Muscle of leg (tissue), 11 donors: ENCODE measurements around the gene ITGA8. TPM values are rescaled to one million over a fixed set of nuclear protein-coding genes. Genes with fewer than 3 reads are reported as not detected.
"Not testable (repeated sequence)": the region's sequence is repeated elsewhere in the genome, so short reads cannot be mapped to it uniquely, and the experiment has no call there.

Experiments used
- DNase-seq: peaks from one replicate; pipeline ENCODE4 v3.0.0; 2013
- H3K27ac ChIP-seq: one replicate; pipeline ENCODE4 v1.5.1; 2013; ENCODE audit warnings: mild to moderate bottlenecking, low read length, control low read depth
- H3K27me3 ChIP-seq: one replicate; pipeline ENCODE4 v1.6.1; 2013; ENCODE audit warnings: low read length; ENCODE audit not compliant: control insufficient read depth, insufficient read depth
- H3K36me3 ChIP-seq: one replicate; pipeline ENCODE4 v1.6.1; 2013; ENCODE audit warnings: low read length; ENCODE audit not compliant: control insufficient read depth, insufficient read depth
- H3K4me1 ChIP-seq: one replicate; pipeline ENCODE4 v1.6.1; 2013; ENCODE audit warnings: low read length; ENCODE audit not compliant: control insufficient read depth, insufficient read depth
- H3K4me3 ChIP-seq: one replicate; pipeline ENCODE4 v1.5.1; 2013; ENCODE audit warnings: low read length, control low read depth
- H3K9me3 ChIP-seq: replicated peaks from 2 replicates; pipeline ENCODE4 v1.6.1; 2013; ENCODE audit warnings: low read depth, low read length; ENCODE audit not compliant: control insufficient read depth
- WGBS: methylation state at CpG from one replicate; pipeline ENCODE4 v1.1.5; 2013; ENCODE audit warnings: missing lambda C conversion rate; ENCODE audit not compliant: insufficient coverage; 5-methylcytosine and 5-hydroxymethylcytosine counted together
- polyA plus RNA-seq, 8 donors: library from polyadenylated mRNA; unstranded; fragments of 120-200 nt; gene quantifications; one replicate each; pipeline versions ENCODE4 v1.2.1 to v1.2.3, GENCODE V29; 2013; ENCODE audit warnings: inconsistent platforms in 1 of 8, low replicate concordance in 1 of 8; ENCODE audit not compliant: insufficient read length in 8 of 8, insufficient read depth in 1 of 8
- total RNA-seq: library from RNA; stranded (reverse); fragments of 120-200 nt; gene quantifications from one replicate; pipeline ENCODE4 v1.2.4, GENCODE V29; 2013

Gene ITGA8
- total and polyA plus RNA-seq, 9 donors, result 6.2 to 10.4 (median 7.5) TPM

DNA sequence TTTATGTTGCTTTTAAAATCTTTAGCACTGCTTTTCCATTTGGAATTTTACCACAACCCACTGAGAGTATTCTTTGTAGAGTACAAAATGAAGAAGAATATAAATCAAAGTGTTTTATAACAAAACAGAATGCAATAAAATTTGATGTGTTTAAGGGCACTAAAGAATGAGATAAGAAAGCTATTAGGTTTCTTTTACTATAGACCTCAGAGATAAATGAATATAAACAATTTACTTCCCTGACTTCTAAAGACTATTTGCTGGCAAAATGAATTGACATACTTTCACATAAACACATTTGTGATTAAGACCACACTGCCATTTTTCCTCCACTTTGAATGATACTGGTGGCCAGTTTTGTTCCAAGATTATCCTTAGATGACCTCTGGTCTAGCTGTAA lies 124.5 kb downstream of the ITGA8 start:
- H3K27me3 ChIP-seq, result no peaks in the 10 kb centered on the region
- H3K9me3 ChIP-seq, result peaks cover 8% of the 10 kb centered on the region
- H3K36me3 ChIP-seq, result peaks cover 3% of the 10 kb centered on the region
- H3K4me1 ChIP-seq, result no peaks in the 10 kb centered on the region
- DNase-seq, result no peak
- no peak overlapping the region for H3K4me3 ChIP-seq
- H3K27ac ChIP-seq, result no peak overlapping the region

DNA sequence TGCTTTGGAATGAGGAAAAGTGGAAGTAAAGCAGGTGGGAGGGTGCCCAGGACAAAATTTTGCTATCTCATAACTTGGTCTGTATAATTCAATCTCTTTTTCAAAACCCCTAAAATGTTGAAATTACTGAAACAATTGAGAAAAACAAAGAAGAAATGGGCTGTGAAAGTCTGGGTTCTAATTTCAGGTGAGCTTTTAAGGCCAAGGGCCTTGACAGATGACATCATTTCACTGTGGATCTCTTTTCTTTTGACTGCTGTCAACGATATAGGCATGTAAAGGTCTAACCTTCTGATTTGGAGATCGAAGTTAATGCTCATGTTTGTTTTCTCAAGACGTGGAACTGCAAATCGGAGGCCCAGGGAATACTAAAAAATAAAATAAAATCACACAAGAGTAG lies 127.8 kb downstream of the ITGA8 start:
- H3K36me3 ChIP-seq, result peaks cover 3% of the 10 kb centered on the region
- no peak overlapping the region for H3K27ac ChIP-seq
- H3K4me1 ChIP-seq, result no peaks in the 10 kb centered on the region
- no peak overlapping the region for H3K4me3 ChIP-seq
- H3K9me3 ChIP-seq, result peaks cover 8% of the 10 kb centered on the region
- WGBS, result 100% methylated on average over 1 of the region's 4 CpGs
- DNase-seq, result no peak
- no peaks in the 10 kb centered on the region for H3K27me3 ChIP-seq

DNA sequence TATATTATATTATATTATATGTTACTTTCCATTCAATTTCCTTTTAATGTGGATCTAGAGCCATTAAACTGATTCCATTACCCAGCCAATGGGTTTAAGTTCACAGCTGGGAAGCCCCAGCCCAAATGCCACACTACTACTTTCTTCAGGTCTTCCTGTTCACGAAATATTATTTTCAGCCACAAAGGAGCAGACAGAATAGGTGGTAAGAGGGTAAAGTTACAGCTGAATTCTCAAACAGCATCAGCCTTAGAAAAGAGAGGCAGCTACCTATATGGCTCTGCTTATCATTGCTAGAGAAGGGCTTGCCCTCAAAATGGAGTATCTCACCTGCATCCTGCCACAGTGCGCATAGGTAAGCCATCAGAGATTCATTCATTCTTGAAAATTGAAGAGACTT lies 128.3 kb downstream of the ITGA8 start:
- H3K4me1 ChIP-seq, result no peaks in the 10 kb centered on the region
- 100% methylated on average over 1 of the region's 2 CpGs for WGBS
- no peak overlapping the region for H3K4me3 ChIP-seq

DNA sequence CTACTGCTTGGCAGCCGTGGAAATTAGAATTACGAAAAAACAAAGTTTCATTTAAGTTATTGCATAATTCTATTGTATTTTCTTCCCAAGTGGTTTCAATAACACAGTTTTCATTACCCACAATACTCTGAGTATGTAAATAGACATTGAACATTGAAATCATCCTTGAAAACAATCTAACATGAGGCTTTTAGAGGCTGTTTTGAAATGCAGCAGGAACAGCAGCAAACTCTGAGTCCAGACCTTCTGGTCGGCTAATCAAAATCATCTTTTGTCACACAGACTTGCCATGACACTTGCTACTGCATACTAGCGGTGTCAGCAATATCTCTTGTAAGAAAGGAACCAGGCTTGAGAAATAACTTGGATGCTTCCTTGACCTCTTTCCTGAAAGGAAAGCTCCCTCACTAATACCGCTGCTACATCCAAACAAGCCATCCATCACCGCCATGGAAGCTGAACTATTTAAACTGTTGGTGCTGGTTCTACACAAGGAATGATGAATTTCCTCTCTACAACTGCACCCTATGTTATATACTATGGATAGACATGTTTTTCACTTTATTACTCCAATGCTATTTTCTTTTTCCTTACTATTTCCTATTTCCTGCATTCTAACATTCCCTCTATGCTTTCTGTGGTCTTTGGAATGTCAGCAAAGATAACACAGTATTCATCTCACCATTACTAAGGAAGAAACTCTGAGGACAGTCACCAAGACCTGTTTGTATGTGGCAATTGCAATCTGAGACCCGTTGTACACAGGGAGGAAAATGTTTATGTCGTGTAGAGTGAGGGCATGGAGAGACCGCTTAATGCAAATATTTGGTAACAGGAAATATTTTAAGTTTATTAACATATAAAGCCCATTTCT lies 130.8 kb downstream of the ITGA8 start:
- Histone ChIP-seq H3K27ac (no peak overlapping the region), H3K27me3 (no peaks in the 10 kb centered on the region), H3K36me3 (peaks cover 3% of the 10 kb centered on the region), H3K4me3 (no peak overlapping the region), H3K9me3 (peaks cover 8% of the 10 kb centered on the region), H3K4me1 (no peaks in the 10 kb centered on the region)
- WGBS, result no CpG with 5 or more reads among the region's 9 CpGs
- DNase-seq, result no peak

More for the DNA sequence above, 128.3 kb downstream of the ITGA8 start:
- Histone ChIP-seq H3K9me3 (peaks cover 8% of the 10 kb centered on the region), H3K27ac (no peak overlapping the region), H3K36me3 (peaks cover 3% of the 10 kb centered on the region), H3K27me3 (no peaks in the 10 kb centered on the region)
- DNase-seq, result no peak

DNA sequence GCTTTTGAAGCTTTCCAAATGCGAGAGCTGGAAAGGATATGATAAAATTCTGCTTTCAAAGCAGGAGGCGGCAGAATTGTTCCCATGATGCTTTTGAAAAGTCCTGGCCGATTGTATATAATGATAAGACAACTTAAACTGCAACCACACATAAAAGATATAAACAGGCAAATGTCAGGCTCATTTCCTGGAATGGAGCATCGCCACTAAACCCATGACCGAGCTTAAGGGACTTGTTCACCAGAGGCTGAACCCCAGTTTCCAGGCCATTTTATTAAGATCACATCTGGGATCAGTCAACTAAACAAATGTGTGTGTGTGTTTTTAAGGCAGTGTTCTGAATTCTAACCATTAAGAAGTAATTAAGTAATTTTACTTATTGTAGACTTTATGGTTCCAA lies 131.6 kb downstream of the ITGA8 start:
- Histone ChIP-seq H3K36me3 (peaks cover 3% of the 10 kb centered on the region), H3K27ac (no peak overlapping the region), H3K9me3 (peaks cover 8% of the 10 kb centered on the region), H3K4me1 (no peaks in the 10 kb centered on the region), H3K27me3 (no peaks in the 10 kb centered on the region), H3K4me3 (no peak overlapping the region)
- no CpG with 5 or more reads among the region's 5 CpGs for WGBS
- no peak for DNase-seq

DNA sequence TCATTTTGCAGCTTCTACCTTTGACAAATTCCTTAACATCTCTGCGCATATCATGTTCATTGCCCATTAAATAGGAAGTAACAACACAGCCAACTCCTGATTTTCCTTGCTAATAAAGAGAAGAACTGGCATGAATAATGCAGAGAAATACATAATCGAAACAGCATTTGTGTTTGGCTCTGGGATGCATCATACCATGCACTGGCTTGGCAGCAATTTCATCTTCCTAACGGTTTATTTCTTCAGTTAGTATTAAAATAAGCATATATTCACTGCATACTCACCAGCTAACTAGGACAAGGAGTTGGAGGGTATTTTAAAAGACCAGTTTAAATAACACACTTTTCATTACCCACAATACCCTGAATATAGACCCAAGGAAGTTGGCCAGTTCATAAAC lies 132.5 kb downstream of the ITGA8 start:
- H3K4me1 ChIP-seq, result no peaks in the 10 kb centered on the region
- peaks cover 6% of the 10 kb centered on the region for H3K9me3 ChIP-seq
- H3K27me3 ChIP-seq, result no peaks in the 10 kb centered on the region
- no peak for DNase-seq
- H3K4me3 ChIP-seq, result no peak overlapping the region
- peaks cover 3% of the 10 kb centered on the region for H3K36me3 ChIP-seq
- WGBS, result no CpG with 5 or more reads among the region's 3 CpGs
- H3K27ac ChIP-seq, result no peak overlapping the region

GRCh38 chr10:15585303-15585715 lies 134.4 kb downstream of the ITGA8 start:
- DNase-seq, result peak; percentile 56
- no peaks in the 10 kb centered on the region for H3K36me3 ChIP-seq
- H3K9me3 ChIP-seq, result no peaks in the 10 kb centered on the region
- H3K4me1 ChIP-seq, result no peaks in the 10 kb centered on the region
- no peak overlapping the region for H3K27ac ChIP-seq
- H3K27me3 ChIP-seq, result no peaks in the 10 kb centered on the region
- H3K4me3 ChIP-seq, result no peak overlapping the region
- 5% methylated on average over 5 of the region's 6 CpGs for WGBS

DNA sequence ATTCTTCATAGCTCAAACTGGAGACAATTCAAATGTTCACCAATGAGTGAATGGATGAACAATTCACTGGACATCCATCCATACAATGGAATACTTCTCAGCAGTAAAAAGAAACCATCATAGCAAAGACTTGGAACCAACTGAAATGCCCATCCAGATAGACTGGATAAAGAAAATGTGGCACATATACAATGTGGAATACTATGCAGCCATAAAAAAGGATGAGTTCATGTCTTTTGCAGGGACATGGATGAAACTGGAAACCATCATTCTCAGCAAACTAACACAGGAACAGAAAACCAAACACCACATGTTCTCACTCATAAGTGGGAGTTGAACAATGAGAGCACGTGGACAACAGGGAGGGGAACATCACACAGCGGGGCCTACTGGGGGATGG lies 136.8 kb downstream of the ITGA8 start:
- DNase-seq, H3K27ac ChIP-seq, H3K4me3 ChIP-seq, H3K27me3 ChIP-seq, H3K4me1 ChIP-seq, H3K9me3 ChIP-seq, H3K36me3 ChIP-seq: not testable (repeated sequence)
- WGBS, result 100% methylated on average over 1 of the region's 2 CpGs

- H3K4me1 ChIP-seq, result no peaks in the 10 kb centered on the region
- no peak overlapping the region for H3K27ac ChIP-seq
- H3K9me3 ChIP-seq, result no peaks in the 10 kb centered on the region
- H3K27me3 ChIP-seq, result no peaks in the 10 kb centered on the region
- no CpG with 5 or more reads among the region's 4 CpGs for WGBS
- no peaks in the 10 kb centered on the region for H3K36me3 ChIP-seq
- H3K4me3 ChIP-seq, result no peak overlapping the region
- DNase-seq, result no peak
These were observed 140.1 kb downstream of the ITGA8 start for GRCh38 chr10:15579605-15580004.

DNA sequence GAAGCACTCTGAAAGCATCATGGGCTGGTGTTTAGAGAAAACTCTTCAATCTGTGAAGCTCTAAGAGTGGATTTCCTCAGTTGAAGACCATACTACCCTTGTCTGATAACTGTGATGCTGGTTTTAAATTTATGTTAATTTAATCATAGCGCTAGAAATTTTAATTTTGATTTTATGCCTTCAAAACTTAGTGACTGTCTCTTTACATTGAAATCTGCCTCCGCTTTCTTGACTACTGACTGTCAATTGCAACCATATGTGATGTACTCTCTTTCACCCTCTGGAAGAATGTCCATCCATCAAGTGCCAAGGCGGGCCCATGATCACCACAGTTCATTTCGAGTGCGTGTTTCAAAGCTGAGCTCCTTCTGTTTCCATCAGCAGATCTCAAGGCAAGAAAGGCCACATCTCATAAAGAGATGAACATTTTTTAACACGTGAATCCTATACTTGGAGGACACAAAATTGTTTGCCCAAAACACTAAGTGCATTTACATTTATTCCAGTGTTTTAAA lies 147.1 kb downstream of the ITGA8 start:
- H3K27me3 ChIP-seq, result no peaks in the 10 kb centered on the region
- H3K27ac ChIP-seq, result no peak overlapping the region
- no peak for DNase-seq
- H3K36me3 ChIP-seq, result no peaks in the 10 kb centered on the region
- 72% methylated on average over 4 of the region's 6 CpGs for WGBS
- H3K9me3 ChIP-seq, result no peaks in the 10 kb centered on the region
- H3K4me1 ChIP-seq, result peaks cover 6% of the 10 kb centered on the region
- H3K4me3 ChIP-seq, result no peak overlapping the region
